Skeletal muscle satellite cell (primary cell): ENCODE measurements around the gene OSCP1.
A peak's percentile ranks its signal among the peaks of the same experiment; 100 is the strongest.

Experiments
- H3K27me3 ChIP-seq: 2 replicates; pipeline ENCODE4 v1.7.0; 2013; ENCODE audit warnings: low read length; ENCODE audit not compliant: control insufficient read depth, insufficient read depth
- H3K36me3 ChIP-seq: 2 replicates; pipeline ENCODE4 v1.7.0; 2013; ENCODE audit warnings: mild to moderate bottlenecking, control low read depth, low read length; ENCODE audit not compliant: insufficient read depth
- H3K4me1 ChIP-seq: 2 replicates; pipeline ENCODE4 v1.7.0; 2013; ENCODE audit warnings: low read length; ENCODE audit not compliant: control insufficient read depth, insufficient read depth
- H3K4me2 ChIP-seq: 2 replicates; pipeline ENCODE4 v1.7.0; 2013; ENCODE audit warnings: mild to moderate bottlenecking, low read length
- H3K4me3 ChIP-seq: 2 replicates; pipeline ENCODE4 v1.7.0; 2013; ENCODE audit warnings: low read length
- H3K9ac ChIP-seq: 2 replicates; pipeline ENCODE4 v1.7.0; 2013; ENCODE audit warnings: mild to moderate bottlenecking, low read depth, low read length, moderate library complexity
- H3K9me3 ChIP-seq: replicated peaks from 2 replicates; pipeline ENCODE4 v1.7.0; 2013; ENCODE audit warnings: mild to moderate bottlenecking, control low read depth, low read length

OSCP1 gene

GRCh38 chr1:36386265-36387140 lies 63.7 kb downstream of the OSCP1 start:
- no peaks in the 10 kb centered on the region for H3K27me3 ChIP-seq
- H3K4me1 ChIP-seq: peaks cover 33% of the 10 kb centered on the region
- peak overlapping the region; percentile 92 for H3K9ac ChIP-seq
- H3K9me3 ChIP-seq: no peaks in the 10 kb centered on the region
- H3K36me3 ChIP-seq: peaks cover 13% of the 10 kb centered on the region
- H3K4me2 ChIP-seq: peak overlapping the region; percentile 96
- H3K4me3 ChIP-seq: peak overlapping the region; percentile 74

GRCh38 chr1:36385410-36386264 lies 64.6 kb downstream of the OSCP1 start, which contains the start of gene STK40:
TSS of gene STK40 (minus strand) at chr1:36385924. CDS start at chr1:36361332, 24,592 bp downstream.
- peaks cover 6% of the 10 kb centered on the region for H3K36me3 ChIP-seq
- H3K4me1 ChIP-seq: peaks cover 33% of the 10 kb centered on the region
- peak within 1 kb of the TSS; percentile 96 for H3K9ac ChIP-seq
- peak within 1 kb of the TSS; percentile 96 for H3K4me2 ChIP-seq
- H3K9me3 ChIP-seq: no peaks in the 10 kb centered on the region
- H3K4me3 ChIP-seq: peak within 1 kb of the TSS; percentile 96
- H3K27me3 ChIP-seq: no peaks in the 10 kb centered on the region

- Histone ChIP-seq H3K9me3 (no peaks in the 10 kb centered on the region), H3K4me1 (peaks cover 33% of the 10 kb centered on the region), H3K27me3 (no peaks in the 10 kb centered on the region), H3K4me2 (peak overlapping the region; percentile 93), H3K9ac (peak overlapping the region; percentile 96), H3K4me3 (peak overlapping the region; percentile 96), H3K36me3 (no peaks in the 10 kb centered on the region)
Measured at GRCh38 chr1:36384542-36385409, 65.5 kb downstream of the OSCP1 start.

GRCh38 chr1:36383240-36383639 lies 67.0 kb downstream of the OSCP1 start:
- no peaks in the 10 kb centered on the region for H3K27me3 ChIP-seq
- H3K4me3 ChIP-seq: peak overlapping the region; percentile 40
- no peaks in the 10 kb centered on the region for H3K36me3 ChIP-seq
- no peak overlapping the region for H3K9ac ChIP-seq
- H3K4me1 ChIP-seq: peaks cover 33% of the 10 kb centered on the region
- peak overlapping the region; percentile 49 for H3K4me2 ChIP-seq
- no peaks in the 10 kb centered on the region for H3K9me3 ChIP-seq

GRCh38 chr1:36382669-36383068 lies 67.6 kb downstream of the OSCP1 start:
- H3K27me3 ChIP-seq: no peaks in the 10 kb centered on the region
- H3K9me3 ChIP-seq: no peaks in the 10 kb centered on the region
- no peak overlapping the region for H3K4me3 ChIP-seq
- no peak overlapping the region for H3K9ac ChIP-seq
- H3K4me1 ChIP-seq: peaks cover 28% of the 10 kb centered on the region
- H3K36me3 ChIP-seq: peaks cover 6% of the 10 kb centered on the region
- H3K4me2 ChIP-seq: no peak overlapping the region

- no peak overlapping the region for H3K4me2 ChIP-seq
- no peaks in the 10 kb centered on the region for H3K9me3 ChIP-seq
- H3K4me3 ChIP-seq: no peak overlapping the region
- H3K36me3 ChIP-seq: peaks cover 8% of the 10 kb centered on the region
- no peak overlapping the region for H3K9ac ChIP-seq
- H3K4me1 ChIP-seq: peaks cover 24% of the 10 kb centered on the region
- no peaks in the 10 kb centered on the region for H3K27me3 ChIP-seq
Measured at GRCh38 chr1:36382231-36382630, 68.0 kb downstream of the OSCP1 start.

GRCh38 chr1:36381405-36381804 lies 68.8 kb downstream of the OSCP1 start:
- H3K36me3 ChIP-seq: peaks cover 9% of the 10 kb centered on the region
- H3K4me1 ChIP-seq: peaks cover 17% of the 10 kb centered on the region
- H3K27me3 ChIP-seq: no peaks in the 10 kb centered on the region
- H3K4me3 ChIP-seq: no peak overlapping the region
- no peaks in the 10 kb centered on the region for H3K9me3 ChIP-seq
- H3K4me2 ChIP-seq: no peak overlapping the region
- no peak overlapping the region for H3K9ac ChIP-seq

- Histone ChIP-seq H3K4me1 (peaks cover 17% of the 10 kb centered on the region), H3K9ac (no peak overlapping the region), H3K4me2 (no peak overlapping the region), H3K27me3 (no peaks in the 10 kb centered on the region), H3K4me3 (no peak overlapping the region), H3K9me3 (no peaks in the 10 kb centered on the region), H3K36me3 (peaks cover 15% of the 10 kb centered on the region)
Measured at GRCh38 chr1:36380782-36381181, 69.5 kb downstream of the OSCP1 start.

- Histone ChIP-seq H3K4me3 (no peak overlapping the region), H3K36me3 (peaks cover 15% of the 10 kb centered on the region), H3K9ac (no peak overlapping the region), H3K4me2 (no peak overlapping the region), H3K9me3 (no peaks in the 10 kb centered on the region), H3K27me3 (no peaks in the 10 kb centered on the region), H3K4me1 (peaks cover 21% of the 10 kb centered on the region)
Measured at GRCh38 chr1:36380143-36380619, 70.1 kb downstream of the OSCP1 start.

GRCh38 chr1:36377791-36378492 lies 72.3 kb downstream of the OSCP1 start:
- peaks cover 15% of the 10 kb centered on the region for H3K36me3 ChIP-seq
- no peaks in the 10 kb centered on the region for H3K9me3 ChIP-seq
- no peak overlapping the region for H3K4me3 ChIP-seq
- peaks cover 26% of the 10 kb centered on the region for H3K4me1 ChIP-seq
- H3K27me3 ChIP-seq: no peaks in the 10 kb centered on the region
- H3K4me2 ChIP-seq: no peak overlapping the region
- H3K9ac ChIP-seq: no peak overlapping the region
